ENCODE results near the gene EPRS1.
"Not testable (repeated sequence)": the region's sequence is repeated elsewhere in the genome, so short reads cannot be mapped to it uniquely, and the experiment has no call there.

Gene EPRS1

DNA sequence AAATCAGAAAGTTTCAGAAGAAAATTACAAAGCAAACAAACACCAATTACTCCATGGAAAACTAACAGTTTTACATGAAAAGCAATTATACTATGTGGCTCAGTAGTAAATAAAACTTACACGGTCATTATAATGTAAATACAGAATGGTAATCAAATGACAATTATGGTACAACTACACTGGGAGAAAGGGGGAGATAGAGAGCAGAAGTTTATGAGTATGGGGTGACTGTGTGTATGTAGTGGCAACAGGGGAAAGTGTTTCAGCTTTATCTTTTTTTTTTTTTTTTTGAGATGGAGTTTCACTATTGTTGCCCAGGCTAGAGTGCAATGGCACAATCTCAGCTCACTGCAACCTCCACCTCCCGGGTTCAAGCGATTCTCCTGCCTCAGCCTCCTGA is 8.5 kb downstream of the EPRS1 start:
- DNase-seq = not testable (repeated sequence)

DNA sequence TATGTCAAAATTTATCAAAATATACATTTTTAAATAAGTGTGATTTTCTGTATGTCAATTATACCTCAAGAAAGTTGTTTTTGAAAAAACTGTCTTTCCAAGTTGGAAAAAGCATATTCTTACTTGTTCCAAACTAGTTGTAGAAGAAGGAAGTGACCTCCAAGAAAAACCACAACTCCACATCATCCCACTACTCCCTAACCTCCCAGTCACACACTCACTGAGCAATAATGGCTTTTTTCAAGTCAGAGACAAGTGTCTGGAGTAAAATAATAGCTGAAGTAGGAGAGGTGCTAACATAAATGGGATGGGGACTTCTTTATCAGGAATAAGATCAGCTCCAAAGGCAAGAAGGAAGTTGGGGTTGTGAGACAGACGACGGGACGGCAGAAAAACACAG is 13.4 kb downstream of the EPRS1 start:
- DNase-seq = no peak

DNA sequence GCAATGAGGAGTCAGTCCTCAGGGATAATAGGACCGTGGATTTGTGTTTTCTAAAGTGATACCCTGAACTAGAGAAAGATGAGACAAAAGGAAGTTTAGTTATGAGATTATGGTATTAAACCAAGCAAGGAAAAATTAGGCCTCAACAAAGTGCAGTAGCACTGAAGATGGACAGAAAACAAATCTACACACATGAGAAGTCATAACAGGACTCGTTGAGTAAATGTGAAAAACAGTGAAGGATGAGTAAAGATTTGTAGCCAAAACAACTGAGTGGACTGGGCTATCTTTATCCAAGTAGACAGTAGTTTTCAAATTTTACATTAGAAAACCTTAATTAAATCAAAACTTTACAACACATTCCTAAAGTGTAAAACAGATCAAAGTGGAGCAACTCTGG is 15.0 kb downstream of the EPRS1 start:
- no peak for DNase-seq

DNA sequence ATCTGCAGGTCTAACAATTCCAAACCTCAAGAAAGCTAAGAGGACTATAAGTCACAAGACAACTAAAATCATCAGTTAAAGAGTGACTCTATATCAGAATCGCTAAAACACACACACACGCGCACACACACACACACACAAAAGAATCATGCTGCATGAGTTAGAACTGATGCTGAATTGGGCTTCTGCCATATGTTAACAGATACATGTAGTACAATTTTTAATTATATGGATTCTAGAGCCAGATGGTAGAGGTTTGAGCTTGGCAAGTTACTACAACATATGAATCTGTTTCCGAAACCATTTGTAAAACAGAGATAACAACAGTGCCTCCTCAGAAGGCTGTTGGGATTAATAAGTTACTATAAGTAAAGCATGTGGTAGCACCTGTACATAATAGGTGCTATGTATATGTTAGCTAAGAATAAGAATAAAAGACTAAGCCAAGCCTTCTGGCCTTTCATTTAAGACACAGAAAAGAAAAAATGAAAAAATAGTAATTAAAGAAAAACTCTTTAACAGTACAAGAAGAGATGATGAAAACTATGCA is 17.9 kb downstream of the EPRS1 start:
- no peak for DNase-seq

DNA sequence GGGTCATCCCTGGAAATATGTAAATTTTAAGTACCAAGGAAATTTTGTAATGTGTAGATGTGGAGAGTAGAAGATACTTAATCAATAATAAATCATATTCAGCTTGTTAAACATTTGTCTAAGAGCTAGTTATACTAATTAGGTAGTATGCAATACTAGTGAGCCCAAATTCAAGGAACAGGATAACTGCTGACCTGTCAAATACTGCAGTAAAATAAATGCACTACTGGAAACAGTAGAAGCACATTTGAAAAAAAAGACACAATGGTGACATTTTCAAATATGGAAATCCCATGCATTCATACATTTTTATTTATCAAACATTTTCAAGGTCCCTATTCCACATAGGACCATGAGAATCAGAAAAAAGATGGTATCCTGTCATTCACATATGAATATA is 27.2 kb downstream of the EPRS1 start:
- DNase-seq = no peak

DNA sequence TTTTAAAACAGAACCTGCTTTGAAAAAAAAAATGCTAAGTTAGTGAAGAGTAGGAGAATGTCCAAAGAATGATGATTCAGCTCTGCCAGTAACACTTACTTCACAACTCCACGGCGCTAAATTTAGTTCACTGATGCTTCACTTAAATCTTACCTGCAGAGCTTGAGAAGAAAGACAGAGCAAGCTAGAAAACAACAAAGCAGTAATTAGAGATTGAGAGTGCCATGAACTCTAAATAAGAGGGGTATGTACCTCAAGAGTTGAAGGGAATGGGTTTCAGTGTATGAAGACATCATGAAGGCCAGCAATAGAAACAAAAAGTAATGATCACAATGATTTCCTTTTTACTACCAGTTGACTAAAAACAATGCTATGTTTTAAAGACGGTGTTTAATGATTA is 32.8 kb downstream of the EPRS1 start:
- DNase-seq = no peak

DNA sequence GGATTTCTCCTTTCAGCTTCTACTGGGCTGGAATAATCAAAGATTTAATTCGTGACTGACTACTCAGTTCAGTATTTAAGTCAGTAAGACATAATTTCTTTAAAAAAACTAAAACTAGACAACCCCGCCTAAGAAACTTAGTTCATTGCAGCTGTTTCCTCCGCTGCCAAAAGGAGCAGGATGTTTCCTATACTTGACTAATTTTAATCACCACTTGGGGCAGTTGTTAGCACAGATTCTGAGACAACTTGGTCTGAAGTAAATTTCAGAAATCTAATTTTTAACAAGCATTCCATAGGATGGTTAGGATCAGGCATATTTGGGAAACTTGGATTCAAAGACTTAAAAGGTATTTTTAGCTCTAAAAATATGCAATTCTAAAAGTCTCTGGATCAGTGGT is 34.0 kb downstream of the EPRS1 start:
- no peak for DNase-seq

DNA sequence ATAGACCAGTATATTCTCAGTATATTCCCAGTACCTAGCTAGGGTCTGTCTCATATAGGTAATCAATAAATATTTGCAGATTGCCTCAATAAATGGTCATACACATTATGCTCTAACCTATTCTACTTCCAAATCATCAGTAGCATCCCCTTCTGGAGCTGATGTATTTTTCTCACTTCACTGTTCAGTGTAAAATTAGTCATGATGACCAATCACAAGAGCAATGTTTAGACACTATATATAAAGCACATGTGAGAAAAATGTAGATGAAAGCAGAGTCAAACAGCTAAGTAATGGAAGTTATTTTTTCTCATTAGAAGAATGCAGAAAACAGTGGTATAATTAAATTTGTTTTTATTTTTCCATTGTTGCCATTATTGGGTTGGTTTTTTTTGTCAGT is 34.7 kb downstream of the EPRS1 start:
- no peak for DNase-seq

DNA sequence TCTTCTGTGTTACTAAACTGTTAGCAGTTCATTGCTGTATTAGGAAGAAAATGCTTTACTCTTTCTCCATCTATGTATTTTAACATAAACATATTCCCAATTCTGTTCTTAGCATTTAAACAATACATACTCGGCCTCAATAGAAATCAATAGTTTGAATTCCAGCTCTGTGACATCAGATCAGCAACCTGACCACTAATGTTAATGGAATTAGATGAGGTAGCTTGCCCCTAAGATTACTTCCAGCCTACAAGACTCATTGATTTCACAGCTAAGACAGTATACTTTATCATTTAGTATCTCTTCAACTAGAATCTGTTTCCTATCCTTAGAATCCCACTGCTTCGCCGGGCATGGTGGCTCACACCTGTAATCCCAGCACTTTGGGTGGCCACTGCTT is 38.9 kb downstream of the EPRS1 start:
- no peak for DNase-seq

DNA sequence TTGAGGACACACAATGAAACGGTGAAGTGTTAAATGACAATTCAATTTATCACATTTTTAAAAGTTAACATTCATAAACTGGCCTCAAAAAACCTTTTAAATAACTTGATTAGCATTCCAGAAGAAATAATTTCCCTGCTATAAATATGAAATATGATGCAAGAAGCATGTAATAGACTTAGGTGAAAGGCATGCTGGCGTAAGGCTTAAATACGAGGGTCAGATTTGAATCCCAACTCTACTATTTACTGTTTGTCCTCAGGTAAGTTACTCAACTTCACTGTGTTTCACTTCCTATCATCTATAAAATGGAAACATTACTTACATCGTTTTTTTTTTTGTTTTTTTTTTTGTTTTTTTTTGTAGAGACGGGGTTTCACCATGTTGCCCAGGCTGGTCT is 40.8 kb downstream of the EPRS1 start:
- DNase-seq = no peak

DNA sequence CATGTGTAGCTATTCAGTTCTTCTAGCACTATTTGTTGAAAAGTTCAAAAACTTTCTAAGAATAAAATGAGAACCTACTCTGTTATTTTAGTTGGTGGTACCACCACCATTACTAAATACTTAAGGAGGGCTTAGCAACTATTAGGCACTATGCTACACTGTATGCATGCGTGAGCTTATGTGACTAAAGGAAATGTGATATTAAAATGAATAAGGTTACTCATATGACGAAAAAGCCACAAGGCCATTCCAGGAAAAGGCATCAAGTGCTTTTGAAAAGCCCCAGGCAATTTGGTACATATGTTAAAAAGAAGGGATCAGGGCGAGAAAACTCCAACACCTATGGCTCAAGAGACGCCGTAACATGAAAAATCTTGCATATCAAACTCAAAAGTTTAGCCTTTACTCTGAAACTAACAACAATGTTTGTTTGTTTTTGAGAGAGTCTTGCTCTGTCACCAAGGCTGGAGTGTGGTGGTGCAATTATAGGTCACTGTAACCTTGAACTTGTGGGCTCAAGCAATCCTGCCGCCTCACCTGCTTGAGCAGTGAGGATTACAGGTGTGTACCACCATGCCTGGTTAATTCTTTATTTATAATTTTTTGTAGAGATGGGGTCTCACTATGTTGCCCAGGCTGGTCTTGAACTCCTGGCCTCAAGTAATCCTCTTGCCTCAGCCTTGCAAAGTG is 42.5 kb downstream of the EPRS1 start:
- DNase-seq = no peak

DNA sequence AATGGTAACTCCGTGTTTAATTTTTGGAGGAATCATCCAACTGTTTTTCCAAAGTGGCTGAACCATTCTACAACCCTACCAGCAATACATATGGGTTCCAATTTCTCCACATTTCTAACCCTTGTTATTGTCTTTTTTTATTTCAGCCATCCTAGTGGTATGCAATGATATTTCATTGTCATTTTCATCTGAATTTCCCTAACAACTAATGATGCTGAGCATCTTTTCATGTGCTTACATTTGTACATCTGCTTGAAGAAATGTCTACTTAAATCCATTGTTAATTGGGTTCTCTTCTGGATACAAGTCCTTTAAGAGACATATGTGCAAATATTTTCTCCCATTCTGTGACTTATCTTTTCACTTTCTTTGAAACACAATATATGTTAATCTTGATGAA is 43.3 kb downstream of the EPRS1 start:
- no peak for DNase-seq

DNA sequence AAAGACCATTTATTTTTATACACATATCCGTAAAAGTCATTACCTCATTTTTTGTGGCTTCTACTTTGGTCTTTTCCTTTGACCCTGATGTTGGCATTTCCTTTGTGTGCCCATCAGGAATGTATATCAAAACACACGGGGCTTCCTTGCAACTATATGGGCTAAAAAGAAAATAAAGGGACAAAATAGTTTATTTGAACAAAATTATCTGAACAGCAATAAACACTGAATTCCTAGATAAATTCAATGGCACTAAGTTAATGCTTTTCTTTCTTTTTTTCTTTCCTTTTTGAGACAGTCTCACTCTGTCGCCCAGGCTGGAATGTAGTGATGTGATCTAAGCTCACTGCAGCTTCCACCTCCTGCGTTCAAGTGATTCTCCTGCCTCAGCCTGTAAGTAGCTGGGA is 45.2 kb downstream of the EPRS1 start:
- no peak for DNase-seq

DNA sequence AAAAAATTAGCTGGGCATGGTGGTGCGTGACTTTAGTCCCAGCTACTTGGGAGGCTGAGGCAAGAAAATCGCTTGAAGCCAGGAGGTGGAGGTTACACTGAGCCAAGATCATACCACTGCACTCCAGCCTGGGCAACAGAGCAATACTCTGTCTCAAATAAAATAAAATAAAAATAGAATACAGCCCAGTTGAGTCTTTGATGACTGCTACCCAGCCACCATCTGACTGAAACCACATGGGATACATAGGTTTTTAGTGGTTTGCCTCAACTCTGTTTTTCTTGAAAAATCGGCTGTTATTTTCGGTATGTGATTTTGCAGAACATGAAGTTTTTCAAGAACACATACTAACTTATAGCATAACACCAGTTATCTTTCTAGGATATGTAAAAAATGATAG is 46.5 kb downstream of the EPRS1 start:
- no peak for DNase-seq

Data from activated CD4-positive, alpha-beta T cell treated with anti-CD3 and anti-CD28 coated beads for 1 hour (primary cell).